IMR-90 (cell line): ENCODE data around the gene MTCP1. TPM values are rescaled to one million over a fixed set of nuclear protein-coding genes. Genes with fewer than 3 reads are reported as not detected.

ENCODE experiments used
- ATAC-seq: fragments of 200-7000 bp; cut with Tn5 transposase; 2 replicates; pipeline ENCODE4 v1.9.1; 2020; ENCODE audit warnings: low read depth, mild to moderate bottlenecking, moderate library complexity
- BruUV-seq: library from RNA; stranded (reverse); fragments of 400-500 nt; replicated peaks from 2 replicates; lab custom pipeline; 2021; lab: Mats Ljungman, UMichigan
- CTCF ChIA-PET: fragments of 300-600 bp; formaldehyde crosslinking; extraction: SDS; loops from one replicate; lab custom pipeline; 2021; ENCODE audit warnings: antibody characterized with exemption; lab: Yijun Ruan, JAX
- POLR2A ChIA-PET: fragments of 300-600 bp; sonication (Branson Sonifier 250); formaldehyde crosslinking; loops from one replicate; lab custom pipeline; 2022; ENCODE audit warnings: antibody characterized with exemption; ENCODE audit not compliant: unreplicated experiment; lab: Charles Lee
- DNase-seq: peaks from one replicate; pipeline ENCODE4 v3.0.0; 2013
- H2AFZ ChIP-seq: replicated peaks from 2 replicates; pipeline ENCODE3; 2013; ENCODE audit warnings: low read length, mild to moderate bottlenecking; ENCODE audit not compliant: poor library complexity
- H2AK5ac ChIP-seq: 2 replicates; pipeline ENCODE4 v1.6.1; 2013; ENCODE audit warnings: low read depth, low read length, inconsistent platforms
- H2AK9ac ChIP-seq: replicated peaks from 2 replicates; pipeline ENCODE3; 2013; ENCODE audit warnings: mild to moderate bottlenecking, low read depth, low read length, moderate library complexity; ENCODE audit not compliant: poor library complexity
- H2BK120ac ChIP-seq: 2 replicates; pipeline ENCODE4 v1.6.1; 2013; ENCODE audit warnings: low read depth, low read length, inconsistent platforms
- H2BK15ac ChIP-seq: 3 replicates; pipeline ENCODE4 v1.6.1; 2013; ENCODE audit warnings: low read depth, low read length, inconsistent platforms
- H2BK20ac ChIP-seq: 2 replicates; pipeline ENCODE4 v1.6.1; 2013; ENCODE audit warnings: low read depth, mild to moderate bottlenecking, inconsistent platforms, low read length, moderate library complexity
- H2BK5ac ChIP-seq: 2 replicates; pipeline ENCODE4 v1.6.1; 2013; ENCODE audit warnings: mild to moderate bottlenecking, low read depth, low read length, inconsistent platforms; ENCODE audit not compliant: poor library complexity, severe bottlenecking
- H3K14ac ChIP-seq: replicated peaks from 2 replicates; pipeline ENCODE4 v1.6.1; 2013; ENCODE audit warnings: low read depth, low read length, inconsistent platforms
- H3K18ac ChIP-seq: 2 replicates; pipeline ENCODE4 v1.6.1; 2013; ENCODE audit warnings: low read depth, low read length, control low read depth
- H3K23ac ChIP-seq: 2 replicates; pipeline ENCODE4 v1.6.1; 2013; ENCODE audit warnings: low read depth, low read length, inconsistent platforms
- H3K27ac ChIP-seq: 2 replicates; pipeline ENCODE4 v1.5.1; 2013; ENCODE audit warnings: mild to moderate bottlenecking, control low read depth, low read length; ENCODE audit not compliant: insufficient read depth
- H3K27me3 ChIP-seq: 2 replicates; pipeline ENCODE4 v1.6.1; 2013; ENCODE audit warnings: low read length; ENCODE audit not compliant: control insufficient read depth, insufficient read depth
- H3K36me3 ChIP-seq: 2 replicates; pipeline ENCODE4 v1.6.1; 2013; ENCODE audit warnings: low read length, mixed read lengths; ENCODE audit not compliant: control insufficient read depth, insufficient read depth
- H3K4ac ChIP-seq: 2 replicates; pipeline ENCODE4 v1.6.1; 2013; ENCODE audit warnings: low read depth, low read length, inconsistent platforms
- H3K4me1 ChIP-seq: 2 replicates; pipeline ENCODE4 v1.6.1; 2013; ENCODE audit warnings: low read length, mixed read lengths; ENCODE audit not compliant: control insufficient read depth, insufficient read depth
- H3K4me2 ChIP-seq: 2 replicates; pipeline ENCODE4 v1.6.1; 2013; ENCODE audit warnings: low read depth, mild to moderate bottlenecking, control low read depth, low read length, moderate library complexity
- H3K4me3 ChIP-seq: 2 replicates; pipeline ENCODE4 v1.5.1; 2013; ENCODE audit warnings: low read depth, mild to moderate bottlenecking, control low read depth, low read length, moderate library complexity; ENCODE audit not compliant: insufficient read depth
- H3K56ac ChIP-seq: 2 replicates; pipeline ENCODE4 v1.6.1; 2013; ENCODE audit warnings: low read length, inconsistent platforms; ENCODE audit not compliant: insufficient read depth; ENCODE audit errors: extremely low read depth
- H3K79me1 ChIP-seq, 2 experiments: 2 replicates each; pipeline ENCODE4 v1.6.1; 2013; ENCODE audit warnings: low read length in 2 of 2, inconsistent platforms in 1 of 2, low read depth in 1 of 2
- H3K9ac ChIP-seq: 2 replicates; pipeline ENCODE4 v1.6.1; 2013; ENCODE audit warnings: low read depth, low read length, control low read depth
- H3K9me1 ChIP-seq: 2 replicates; pipeline ENCODE4 v1.6.1; 2013; ENCODE audit warnings: low read length, inconsistent platforms; ENCODE audit not compliant: insufficient read depth
- H3K9me3 ChIP-seq: 2 replicates; pipeline ENCODE4 v1.6.1; 2013; ENCODE audit warnings: low read length; ENCODE audit not compliant: control insufficient read depth, insufficient read depth
- H4K20me1 ChIP-seq: 2 replicates; pipeline ENCODE4 v1.6.1; 2013; ENCODE audit warnings: low read length, inconsistent platforms; ENCODE audit not compliant: insufficient read depth
- H4K5ac ChIP-seq: 2 replicates; pipeline ENCODE4 v1.6.1; 2013; ENCODE audit warnings: mild to moderate bottlenecking, low read depth, low read length, control low read depth
- H4K8ac ChIP-seq, 2 experiments: 2 replicates each; pipeline ENCODE4 v1.6.1; 2013; ENCODE audit warnings: low read depth in 2 of 2, low read length in 2 of 2, control low read depth in 1 of 2, inconsistent platforms in 1 of 2
- H4K91ac ChIP-seq: 2 replicates; pipeline ENCODE4 v1.6.1; 2013; ENCODE audit warnings: low read depth, low read length, inconsistent platforms; ENCODE audit not compliant: insufficient read depth
- BHLHE40 ChIP-seq: fragments of 150-350 bp; IDR thresholded peaks from 2 replicates; pipeline ENCODE4 v1.6.1; 2016; ENCODE audit warnings: mild to moderate bottlenecking, low read depth, low read length
- CEBPB ChIP-seq: IDR thresholded peaks from 2 replicates; pipeline ENCODE4 v1.6.1; 2012; ENCODE audit warnings: low read depth, low read length, improper control_type of control experiment
- CHD1 ChIP-seq: IDR thresholded peaks from 2 replicates; pipeline ENCODE4 v1.6.1; 2012; ENCODE audit warnings: low read depth, low read length, improper control_type of control experiment
- FOS ChIP-seq: fragments of 150-350 bp; IDR thresholded peaks from 2 replicates; pipeline ENCODE4 v1.6.1; 2016; ENCODE audit warnings: low read depth, low read length
- MAFK ChIP-seq: IDR thresholded peaks from 2 replicates; pipeline ENCODE4 v1.6.1; 2012; ENCODE audit warnings: low read depth, low read length, improper control_type of control experiment
- MAZ ChIP-seq: IDR thresholded peaks from 2 replicates; pipeline ENCODE4 v1.6.1; 2012; ENCODE audit warnings: low read depth, mild to moderate bottlenecking, low read length, improper control_type of control experiment, moderate library complexity, borderline replicate concordance
- MXI1 ChIP-seq: IDR thresholded peaks from 2 replicates; pipeline ENCODE4 v1.6.1; 2012; ENCODE audit warnings: low read depth, mild to moderate bottlenecking, low read length, moderate library complexity, borderline replicate concordance
- NFE2L2 ChIP-seq: fragments of 150-350 bp; IDR thresholded peaks from 2 replicates; pipeline ENCODE4 v1.6.1; 2016; ENCODE audit warnings: low read depth, mild to moderate bottlenecking, low read length
- POLR2A ChIP-seq: IDR thresholded peaks from 2 replicates; pipeline ENCODE4 v1.6.1; 2012; ENCODE audit warnings: mild to moderate bottlenecking, low read depth, low read length
- RAD21 ChIP-seq: IDR thresholded peaks from 2 replicates; pipeline ENCODE4 v1.6.1; 2012; ENCODE audit warnings: low read length, improper control_type of control experiment
- RCOR1 ChIP-seq: IDR thresholded peaks from 2 replicates; pipeline ENCODE4 v1.6.1; 2012; ENCODE audit warnings: mild to moderate bottlenecking, low read length, improper control_type of control experiment; ENCODE audit not compliant: insufficient replicate concordance
- RFX5 ChIP-seq: IDR thresholded peaks from 2 replicates; pipeline ENCODE4 v1.8.0; 2012; ENCODE audit warnings: low read depth, mild to moderate bottlenecking, low read length, moderate library complexity
- SMC3 ChIP-seq: fragments of 150-350 bp; IDR thresholded peaks from 2 replicates; pipeline ENCODE4 v1.6.1; 2016; ENCODE audit warnings: low read depth, mild to moderate bottlenecking, antibody characterized with exemption, low read length, moderate library complexity
- WGBS, 2 experiments: methylation state at CpG; one replicate each; pipeline versions ENCODE4 v1.1.5 to v1.1.7; 2013; ENCODE audit warnings: missing lambda C conversion rate in 2 of 2; ENCODE audit not compliant: insufficient read length in 1 of 2; ENCODE audit errors: extremely low coverage in 2 of 2; 5-methylcytosine and 5-hydroxymethylcytosine counted together
- dilution Hi-C: fragments of 300-500 bp; cut with HindIII; formaldehyde crosslinking; loops from one replicate; pipeline ENCODE4 v1.14.3; 2018; ENCODE audit warnings: low sequenced_read_pairs; ENCODE audit not compliant: unreplicated experiment
- in situ Hi-C: fragments of 300-500 bp; cut with MboI; formaldehyde crosslinking; loops from 3 replicates; pipeline ENCODE4 v1.14.3; 2019; ENCODE audit warnings: low sequenced_read_pairs, inconsistent platforms, mixed read lengths
- intact Hi-C: fragments of 100-400 bp; cut with micrococcal nuclease; formaldehyde crosslinking; loops from 2 replicates; pipeline ENCODE4 v1.10.0; 2022
- polyA plus RNA-seq, 3 experiments: library from polyadenylated mRNA; depleted of rRNA; stranded (reverse); fragments of >200 nt; gene quantifications; 2 replicates each; pipeline ENCODE4 v1.2.3, GENCODE V29; 2012; ENCODE audit warnings: low replicate concordance in 1 of 3
- total RNA-seq: library from RNA; depleted of rRNA; stranded (reverse); fragments of >200 nt; gene quantifications from 2 replicates; pipeline ENCODE4 v1.2.3, GENCODE V29; 2012
- TF ChIP-seq, protein P1 (sequence below): fragments of 150-350 bp; IDR thresholded peaks from 2 replicates; pipeline ENCODE4 v1.6.1; 2017; ENCODE audit warnings: mild to moderate bottlenecking, antibody characterized with exemption, low read length, low read depth
- TF ChIP-seq, protein P2 (sequence below): fragments of 150-350 bp; IDR thresholded peaks from 2 replicates; pipeline ENCODE4 v1.6.1; 2016; ENCODE audit warnings: low read depth, mild to moderate bottlenecking, low read length, moderate library complexity, borderline replicate concordance
- TF ChIP-seq, protein P3 (sequence below): conservative IDR thresholded peaks from 2 replicates; pipeline ENCODE4 v1.5.1; 2012; ENCODE audit warnings: mild to moderate bottlenecking, low read depth, low read length, improper control_type of control experiment

MTCP1 gene
- total and polyA plus RNA-seq, 2 of the 4 experiments (the other 2 are of a cell fraction): 0.54 to 4.2 TPM

DNA sequence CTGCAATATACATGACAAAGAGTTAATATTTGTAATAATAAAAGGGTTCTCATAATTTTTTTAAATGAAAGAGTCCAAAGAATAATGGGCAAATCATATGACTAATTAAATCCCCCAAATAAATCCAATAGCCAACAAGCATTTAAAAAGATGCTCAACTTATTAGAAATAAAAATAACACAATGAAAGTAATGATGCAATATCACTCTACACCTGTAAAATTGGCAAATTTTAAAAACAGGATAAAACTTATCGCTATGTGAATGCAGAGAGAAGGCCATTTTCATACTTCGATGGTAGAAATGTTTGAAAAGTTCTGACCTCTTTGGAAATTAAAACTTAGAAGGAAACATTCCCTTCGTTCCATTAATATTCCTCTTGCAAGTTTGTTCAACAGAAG, 50.3 kb downstream of the MTCP1 start:
- Histone ChIP-seq H2AK5ac (no peak overlapping the region), H2BK15ac (no peak overlapping the region), H3K79me1 (no peaks in the 10 kb centered on the region), H3K4me2 (no peak overlapping the region), H4K91ac (no peak overlapping the region), H3K4ac (no peak overlapping the region), H3K36me3 (no peaks in the 10 kb centered on the region), H3K4me1 (no peaks in the 10 kb centered on the region), H2AK9ac (no peak overlapping the region), H3K56ac (no peak overlapping the region), H4K5ac (no peak overlapping the region), H3K18ac (no peak overlapping the region), H3K4me3 (no peak overlapping the region), H3K9ac (no peak overlapping the region), H3K23ac (no peak overlapping the region), H3K14ac (no peak overlapping the region), H2BK120ac (no peak overlapping the region), H3K9me1 (no peaks in the 10 kb centered on the region), H3K27me3 (no peaks in the 10 kb centered on the region; the same call in 1 of the 2 replicates), H2BK20ac (no peak overlapping the region), H2AFZ (no peak overlapping the region), H4K20me1 (no peaks in the 10 kb centered on the region), H3K9me3 (no peaks in the 10 kb centered on the region), H4K8ac (no peak overlapping the region), H2BK5ac (no peak overlapping the region), H3K27ac (no peak overlapping the region)
- intact Hi-C loops: no loop called here
- ChIA-PET CTCF (no interaction called here), POLR2A (no interaction called here)
- no TSS peak for BruUV-seq
- no CpG with 5 or more reads among the region's 3 CpGs for WGBS, 2 experiments
- no peak for ATAC-seq
- dilution Hi-C loops: no loop called here
- in situ Hi-C loops: no loop called here
- no peak for DNase-seq
- TF ChIP-seq, protein P1, sequence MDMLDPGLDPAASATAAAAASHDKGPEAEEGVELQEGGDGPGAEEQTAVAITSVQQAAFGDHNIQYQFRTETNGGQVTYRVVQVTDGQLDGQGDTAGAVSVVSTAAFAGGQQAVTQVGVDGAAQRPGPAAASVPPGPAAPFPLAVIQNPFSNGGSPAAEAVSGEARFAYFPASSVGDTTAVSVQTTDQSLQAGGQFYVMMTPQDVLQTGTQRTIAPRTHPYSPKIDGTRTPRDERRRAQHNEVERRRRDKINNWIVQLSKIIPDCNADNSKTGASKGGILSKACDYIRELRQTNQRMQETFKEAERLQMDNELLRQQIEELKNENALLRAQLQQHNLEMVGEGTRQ: no peak
- TF ChIP-seq MAFK (no peak), MXI1 (no peak), MAZ (no peak), CEBPB (no peak), FOS (no peak), NFE2L2 (no peak), RAD21 (no peak), CHD1 (no peak), POLR2A (no peak), RCOR1 (no peak), SMC3 (no peak), RFX5 (no peak), BHLHE40 (no peak)
- TF ChIP-seq, protein P2, sequence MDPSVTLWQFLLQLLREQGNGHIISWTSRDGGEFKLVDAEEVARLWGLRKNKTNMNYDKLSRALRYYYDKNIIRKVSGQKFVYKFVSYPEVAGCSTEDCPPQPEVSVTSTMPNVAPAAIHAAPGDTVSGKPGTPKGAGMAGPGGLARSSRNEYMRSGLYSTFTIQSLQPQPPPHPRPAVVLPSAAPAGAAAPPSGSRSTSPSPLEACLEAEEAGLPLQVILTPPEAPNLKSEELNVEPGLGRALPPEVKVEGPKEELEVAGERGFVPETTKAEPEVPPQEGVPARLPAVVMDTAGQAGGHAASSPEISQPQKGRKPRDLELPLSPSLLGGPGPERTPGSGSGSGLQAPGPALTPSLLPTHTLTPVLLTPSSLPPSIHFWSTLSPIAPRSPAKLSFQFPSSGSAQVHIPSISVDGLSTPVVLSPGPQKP: no peak
- TF ChIP-seq, protein P3, sequence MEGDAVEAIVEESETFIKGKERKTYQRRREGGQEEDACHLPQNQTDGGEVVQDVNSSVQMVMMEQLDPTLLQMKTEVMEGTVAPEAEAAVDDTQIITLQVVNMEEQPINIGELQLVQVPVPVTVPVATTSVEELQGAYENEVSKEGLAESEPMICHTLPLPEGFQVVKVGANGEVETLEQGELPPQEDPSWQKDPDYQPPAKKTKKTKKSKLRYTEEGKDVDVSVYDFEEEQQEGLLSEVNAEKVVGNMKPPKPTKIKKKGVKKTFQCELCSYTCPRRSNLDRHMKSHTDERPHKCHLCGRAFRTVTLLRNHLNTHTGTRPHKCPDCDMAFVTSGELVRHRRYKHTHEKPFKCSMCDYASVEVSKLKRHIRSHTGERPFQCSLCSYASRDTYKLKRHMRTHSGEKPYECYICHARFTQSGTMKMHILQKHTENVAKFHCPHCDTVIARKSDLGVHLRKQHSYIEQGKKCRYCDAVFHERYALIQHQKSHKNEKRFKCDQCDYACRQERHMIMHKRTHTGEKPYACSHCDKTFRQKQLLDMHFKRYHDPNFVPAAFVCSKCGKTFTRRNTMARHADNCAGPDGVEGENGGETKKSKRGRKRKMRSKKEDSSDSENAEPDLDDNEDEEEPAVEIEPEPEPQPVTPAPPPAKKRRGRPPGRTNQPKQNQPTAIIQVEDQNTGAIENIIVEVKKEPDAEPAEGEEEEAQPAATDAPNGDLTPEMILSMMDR: no peak
